ENCODE measurements around the gene GTSE1. TPM values are rescaled to one million over a fixed set of nuclear protein-coding genes. Genes with fewer than 3 reads are reported as not detected.
"Not testable (repeated sequence)": the region's sequence is repeated elsewhere in the genome, so short reads cannot be mapped to it uniquely, and the experiment has no call there.

The GTSE1 gene
- total and polyA plus RNA-seq, 2 experiments from 2014 or later: 6.1 to 8.0 TPM

GRCh38 chr22:46312056-46312455, 15.4 kb downstream of the GTSE1 start:
- no peak for DNase-seq
- 97 to 100% methylated on average over 8 of the region's 8 CpGs for WGBS, 2 experiments (ENCODE audit: low coverage in 1 of 2, low lambda C conversion rate in 2 of 2, missing lambda C conversion rate in 2 of 2)
- Histone ChIP-seq H3K9ac (no peak overlapping the region), H4K20me1 (ENCODE audit: insufficient read depth) (no peaks in the 10 kb centered on the region), H3K4me1 (ENCODE audit: insufficient read depth) (no peaks in the 10 kb centered on the region), H3K9me3 (ENCODE audit: low read depth) (no peaks in the 10 kb centered on the region), H2AFZ (no peak overlapping the region), H3F3A (ENCODE audit: insufficient read depth) (no peaks in the 10 kb centered on the region), H3K9me2 (ENCODE audit: insufficient read depth) (no peaks in the 10 kb centered on the region), H3K79me2 (ENCODE audit: insufficient read depth) (peaks cover 27% of the 10 kb centered on the region), H3K36me3 (ENCODE audit: low read depth) (no peaks in the 10 kb centered on the region), H3K27me3 (replicated peaks; ENCODE audit: insufficient read depth) (no peaks in the 10 kb centered on the region), H3K27ac (no peak overlapping the region), H3K4me3 (no peak overlapping the region), H3K4me2 (ENCODE audit: unreplicated experiment) (no peak overlapping the region)
- TF ChIP-seq EZH2phosphoT487 (IDR thresholded peaks at IDR 0.05; ENCODE audit: insufficient read depth, low read depth) (no peak), EZH2 (IDR thresholded peaks at IDR 0.05; ENCODE audit: insufficient read depth, poor library complexity, severe bottlenecking) (no peak)
- in situ Hi-C loops (cut with MboI): loop anchor here (5.0 to 10.0 kb wide), 2 partner anchors 190 to 327 kb away; no protein-coding TSS in a partner anchor

- not testable (repeated sequence) for H3F3A ChIP-seq (ENCODE audit: insufficient read depth); DNase-seq; H3K27me3 ChIP-seq (replicated peaks; ENCODE audit: insufficient read depth); H3K36me3 ChIP-seq (ENCODE audit: low read depth); H3K4me1 ChIP-seq (ENCODE audit: insufficient read depth); H2AFZ ChIP-seq; H3K9me2 ChIP-seq (ENCODE audit: insufficient read depth); H3K9ac ChIP-seq; H4K20me1 ChIP-seq (ENCODE audit: insufficient read depth); H3K9me3 ChIP-seq (ENCODE audit: low read depth); H3K4me3 ChIP-seq; H3K27ac ChIP-seq; H3K4me2 ChIP-seq (ENCODE audit: unreplicated experiment)
- peaks cover 19% of the 10 kb centered on the region for H3K79me2 ChIP-seq (ENCODE audit: insufficient read depth)
- WGBS, 2 experiments (ENCODE audit: low coverage in 1 of 2, low lambda C conversion rate in 2 of 2, missing lambda C conversion rate in 2 of 2): 98 to 100% methylated on average over 2 of the region's 2 CpGs
- in situ Hi-C loops (cut with MboI): loop anchor here (5.0 to 10.0 kb wide), 2 partner anchors 191 to 328 kb away; no protein-coding TSS in a partner anchor
Measured at GRCh38 chr22:46312848-46313247, 16.2 kb downstream of the GTSE1 start.

- Histone ChIP-seq H3K4me3 (no peak overlapping the region), H3K27ac (no peak overlapping the region), H3K9ac (no peak overlapping the region), H3K79me2 (ENCODE audit: insufficient read depth) (no peaks in the 10 kb centered on the region), H3K9me3 (ENCODE audit: low read depth) (no peaks in the 10 kb centered on the region), H2AFZ (no peak overlapping the region), H3K27me3 (replicated peaks; ENCODE audit: insufficient read depth) (no peaks in the 10 kb centered on the region), H4K20me1 (ENCODE audit: insufficient read depth) (no peaks in the 10 kb centered on the region), H3F3A (ENCODE audit: insufficient read depth) (no peaks in the 10 kb centered on the region), H3K36me3 (ENCODE audit: low read depth) (no peaks in the 10 kb centered on the region), H3K4me1 (ENCODE audit: insufficient read depth) (no peaks in the 10 kb centered on the region), H3K9me2 (ENCODE audit: insufficient read depth) (no peaks in the 10 kb centered on the region), H3K4me2 (ENCODE audit: unreplicated experiment) (no peak overlapping the region)
- in situ Hi-C loops (cut with MboI): loop anchor here (10.0 kb wide), 1 partner anchor 331 kb away; no protein-coding TSS in a partner anchor
- DNase-seq: no peak
- no peak for TF ChIP-seq EZH2phosphoT487 (IDR thresholded peaks at IDR 0.05; ENCODE audit: insufficient read depth, low read depth)
- no peak for TF ChIP-seq EZH2 (IDR thresholded peaks at IDR 0.05; ENCODE audit: insufficient read depth, poor library complexity, severe bottlenecking)
- WGBS, 2 experiments (ENCODE audit: low coverage in 1 of 2, low lambda C conversion rate in 2 of 2, missing lambda C conversion rate in 2 of 2): 96 to 97% methylated on average over 9 to 12 of the region's 12 CpGs
Measured at GRCh38 chr22:46315976-46316375, 19.3 kb downstream of the GTSE1 start.

- H3K9ac ChIP-seq: no peak overlapping the region
- H3K9me2 ChIP-seq (ENCODE audit: insufficient read depth): no peaks in the 10 kb centered on the region
- H3K4me3 ChIP-seq: no peak overlapping the region
- TF ChIP-seq EZH2phosphoT487 (IDR thresholded peaks at IDR 0.05; ENCODE audit: insufficient read depth, low read depth) (no peak), EZH2 (IDR thresholded peaks at IDR 0.05; ENCODE audit: insufficient read depth, poor library complexity, severe bottlenecking) (no peak)
- H4K20me1 ChIP-seq (ENCODE audit: insufficient read depth): no peaks in the 10 kb centered on the region
- no peak overlapping the region for H3K4me2 ChIP-seq (ENCODE audit: unreplicated experiment)
- H3K79me2 ChIP-seq (ENCODE audit: insufficient read depth): no peaks in the 10 kb centered on the region
- no peak overlapping the region for H3K27ac ChIP-seq
- WGBS, 2 experiments (ENCODE audit: low coverage in 1 of 2, low lambda C conversion rate in 2 of 2, missing lambda C conversion rate in 2 of 2): 89 to 90% methylated on average over 20 of the region's 20 CpGs
- H3K9me3 ChIP-seq (ENCODE audit: low read depth): no peaks in the 10 kb centered on the region
- no peaks in the 10 kb centered on the region for H3K27me3 ChIP-seq (replicated peaks; ENCODE audit: insufficient read depth)
- no peak for DNase-seq
- no peaks in the 10 kb centered on the region for H3K36me3 ChIP-seq (ENCODE audit: low read depth)
- H3F3A ChIP-seq (ENCODE audit: insufficient read depth): no peaks in the 10 kb centered on the region
- no peak overlapping the region for H2AFZ ChIP-seq
- no peaks in the 10 kb centered on the region for H3K4me1 ChIP-seq (ENCODE audit: insufficient read depth)
- in situ Hi-C loops (cut with MboI): loop anchor here (10.0 kb wide), 1 partner anchor 333 kb away; no protein-coding TSS in a partner anchor
Measured at GRCh38 chr22:46317646-46318045, 21.0 kb downstream of the GTSE1 start.

GRCh38 chr22:46318576-46318975, 21.9 kb downstream of the GTSE1 start:
- H3K4me2 ChIP-seq (ENCODE audit: unreplicated experiment): no peak overlapping the region
- no peaks in the 10 kb centered on the region for H3K9me3 ChIP-seq (ENCODE audit: low read depth)
- H3K79me2 ChIP-seq (ENCODE audit: insufficient read depth): no peaks in the 10 kb centered on the region
- in situ Hi-C loops (cut with MboI): loop anchor here (10.0 kb wide), 1 partner anchor 334 kb away; no protein-coding TSS in a partner anchor
- H3K27me3 ChIP-seq (replicated peaks; ENCODE audit: insufficient read depth): no peaks in the 10 kb centered on the region
- no peaks in the 10 kb centered on the region for H3K36me3 ChIP-seq (ENCODE audit: low read depth)
- H4K20me1 ChIP-seq (ENCODE audit: insufficient read depth): no peaks in the 10 kb centered on the region
- no peaks in the 10 kb centered on the region for H3F3A ChIP-seq (ENCODE audit: insufficient read depth)
- no peaks in the 10 kb centered on the region for H3K4me1 ChIP-seq (ENCODE audit: insufficient read depth)
- no peak overlapping the region for H3K9ac ChIP-seq
- no peak overlapping the region for H3K4me3 ChIP-seq
- WGBS, 2 experiments (ENCODE audit: low coverage in 1 of 2, low lambda C conversion rate in 2 of 2, missing lambda C conversion rate in 2 of 2): 93 to 96% methylated on average over 14 to 15 of the region's 15 CpGs
- DNase-seq: no peak
- H2AFZ ChIP-seq: no peak overlapping the region
- no peaks in the 10 kb centered on the region for H3K9me2 ChIP-seq (ENCODE audit: insufficient read depth)
- TF ChIP-seq EZH2 (IDR thresholded peaks at IDR 0.05; ENCODE audit: insufficient read depth, poor library complexity, severe bottlenecking): no peak
- no peak for TF ChIP-seq EZH2phosphoT487 (IDR thresholded peaks at IDR 0.05; ENCODE audit: insufficient read depth, low read depth)
- no peak overlapping the region for H3K27ac ChIP-seq
